Renal cortical epithelial cell (primary cell): ENCODE measurements around the gene CASS4. TPM values are rescaled to one million over a fixed set of nuclear protein-coding genes. Genes with fewer than 3 reads are reported as not detected.

Source experiments
- DNase-seq: peaks from one replicate; pipeline ENCODE4 v3.0.0-alpha.2; 2011; ENCODE audit warnings: low read depth
- total RNA-seq: library from RNA; depleted of rRNA; stranded (reverse); fragments of >200 nt; gene quantifications from 2 replicates; pipeline ENCODE4 v1.2.3, GENCODE V29; 2014

CASS4 gene
- total RNA-seq, 1 donor from 2014 or later, result 0.20 TPM

DNA sequence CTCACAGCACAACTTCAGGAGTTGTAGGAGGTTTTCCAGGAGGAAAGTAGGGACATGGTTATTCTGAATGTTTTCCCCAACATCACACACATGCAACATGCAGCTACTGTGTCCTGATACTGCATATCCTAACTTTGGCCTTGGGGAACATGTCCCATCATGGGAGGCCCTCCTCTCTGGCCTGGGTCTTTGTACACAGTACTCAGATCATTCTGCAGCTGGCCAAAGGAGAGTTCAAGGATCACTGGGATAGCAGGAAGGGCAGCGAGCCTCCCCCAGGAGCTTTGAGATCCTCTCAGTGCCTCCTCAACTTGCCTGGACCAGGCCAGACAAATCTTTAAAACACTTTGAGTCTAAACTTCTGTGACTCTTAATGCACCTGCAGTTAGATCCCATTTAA, 12.9 kb downstream of the CASS4 start:
- no peak for DNase-seq

DNA sequence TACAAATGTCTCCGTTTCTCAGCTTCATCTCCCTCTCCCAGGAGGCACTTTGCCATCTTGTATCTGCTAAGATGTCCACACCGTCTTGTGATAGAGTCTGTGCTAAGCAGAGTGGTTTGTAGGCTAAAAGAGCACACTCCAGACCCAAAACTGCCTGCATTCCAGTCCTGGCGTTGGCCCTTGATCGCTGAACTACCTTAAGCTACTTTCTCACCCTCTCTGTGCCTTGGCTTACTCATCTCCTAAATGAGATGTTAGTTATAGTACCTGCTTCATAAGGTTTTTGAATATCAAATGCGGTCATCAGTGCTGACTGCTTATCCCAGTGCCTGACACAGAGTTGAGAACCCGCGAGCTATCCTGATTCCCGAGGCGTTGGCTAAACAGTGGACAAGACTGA, 14.0 kb downstream of the CASS4 start:
- no peak for DNase-seq

DNA sequence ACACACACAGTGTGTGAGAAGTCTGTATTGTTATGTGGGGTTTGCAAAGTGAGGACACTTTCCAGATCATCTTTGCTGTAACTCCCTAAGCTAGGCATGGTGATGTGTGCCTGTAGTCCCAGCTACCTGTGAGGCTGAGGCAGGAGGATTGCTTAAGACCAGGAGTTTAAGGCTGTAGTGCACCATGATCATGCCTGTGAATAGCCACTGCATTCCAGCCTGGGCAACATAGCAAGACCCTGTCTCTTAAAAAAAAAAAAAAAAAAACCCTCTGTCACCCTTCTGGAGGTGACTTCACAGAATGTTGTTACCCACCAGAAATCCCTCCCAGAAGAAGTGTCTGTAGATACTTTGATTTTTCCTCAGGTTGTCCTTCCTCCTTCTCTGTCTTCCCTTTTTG, 14.9 kb downstream of the CASS4 start:
- DNase-seq, result no peak

- no peak for DNase-seq
Observed at GRCh38 chr20:56427797-56428196, 15.7 kb downstream of the CASS4 start.

- DNase-seq, result no peak
Observed at GRCh38 chr20:56428410-56428809, 16.4 kb downstream of the CASS4 start.

- no peak for DNase-seq
Observed at GRCh38 chr20:56428881-56429280, 16.8 kb downstream of the CASS4 start.

DNA sequence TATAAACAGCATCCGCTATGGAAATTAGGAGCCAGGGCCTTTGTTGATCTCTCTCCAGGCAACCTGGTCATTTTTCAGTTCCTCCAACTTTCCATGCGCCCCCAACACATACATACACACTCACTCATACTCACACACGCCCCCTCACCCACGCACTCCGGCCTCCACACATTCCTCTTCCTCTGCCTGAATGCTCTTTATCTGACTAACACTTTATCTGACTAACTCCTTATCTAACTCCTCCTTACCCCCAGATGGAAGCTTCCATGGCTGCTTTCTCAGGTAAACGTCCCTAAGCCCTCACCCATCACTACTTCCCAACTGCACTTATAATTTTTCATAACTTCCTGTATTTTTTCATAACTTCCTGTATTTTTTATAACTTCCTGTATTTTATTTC, 17.4 kb downstream of the CASS4 start:
- peak; percentile 34 for DNase-seq

DNA sequence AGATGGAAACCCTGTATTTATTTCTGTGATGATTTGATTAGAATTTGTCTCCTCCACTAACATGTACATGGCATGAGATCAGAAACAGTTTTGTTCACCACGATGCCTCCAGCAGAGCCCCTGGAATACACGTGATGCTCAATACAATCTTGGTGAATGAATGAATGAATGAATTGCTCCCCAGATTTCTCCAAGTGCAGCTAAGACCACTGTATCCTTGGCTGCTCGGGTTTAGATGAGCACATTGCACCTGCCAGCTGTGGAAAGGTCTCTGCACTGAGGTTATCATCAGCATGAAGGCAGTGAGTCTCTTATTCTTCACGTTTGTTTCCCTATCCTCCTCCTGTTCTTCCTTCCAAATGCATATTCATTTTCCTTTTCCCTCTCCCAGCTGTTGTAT, 17.9 kb downstream of the CASS4 start:
- DNase-seq, result no peak

DNA sequence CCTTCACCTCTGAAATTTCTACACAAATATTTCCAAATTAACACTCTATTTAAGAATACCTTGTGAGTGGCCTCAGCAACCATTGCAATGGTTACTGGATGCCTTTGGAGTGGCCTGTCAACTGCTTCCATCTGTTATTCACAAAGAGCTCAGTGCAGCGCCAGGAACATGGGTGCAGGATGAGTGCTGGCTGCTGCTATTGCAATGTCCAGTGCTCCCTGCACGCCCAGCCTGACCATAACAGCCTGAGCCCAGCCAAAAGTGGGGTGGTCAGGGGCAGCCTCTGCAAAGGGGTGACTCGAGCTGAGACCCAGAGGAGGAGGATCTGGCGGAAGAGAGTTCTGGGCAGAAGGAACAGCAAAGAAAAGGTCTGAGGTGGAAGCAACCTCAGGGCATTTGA, 18.4 kb downstream of the CASS4 start:
- no peak for DNase-seq

GRCh38 chr20:56430957-56431356, 18.9 kb downstream of the CASS4 start:
- DNase-seq, result no peak

GRCh38 chr20:56431471-56431870, 19.4 kb downstream of the CASS4 start:
- no peak for DNase-seq

- DNase-seq, result no peak
Observed at GRCh38 chr20:56433221-56433879, 21.3 kb downstream of the CASS4 start.

DNA sequence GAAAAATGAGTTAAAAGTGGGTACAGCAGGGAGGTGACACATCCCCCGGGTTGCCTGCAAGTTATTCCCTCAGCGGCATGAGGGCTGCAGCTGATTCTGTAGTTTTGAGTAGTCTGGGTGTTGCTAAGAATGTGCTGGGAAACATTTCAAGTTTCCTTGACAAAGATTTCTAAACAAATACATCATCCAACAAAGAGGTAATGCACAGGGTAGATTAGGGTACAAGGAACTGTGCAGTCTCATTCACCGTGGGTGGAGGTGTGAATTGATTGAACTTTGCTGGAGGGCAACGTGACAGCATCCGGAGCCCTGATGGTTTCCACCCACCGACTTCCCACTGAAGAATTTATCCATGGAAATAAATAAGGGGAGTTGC, 21.8 kb downstream of the CASS4 start:
- no peak for DNase-seq

GRCh38 chr20:56437196-56437960, 25.3 kb downstream of the CASS4 start:
- no peak for DNase-seq

GRCh38 chr20:56438284-56438683, 26.2 kb downstream of the CASS4 start:
- no peak for DNase-seq

GRCh38 chr20:56439771-56440291, 27.8 kb downstream of the CASS4 start:
- peak; percentile 14 for DNase-seq

DNA sequence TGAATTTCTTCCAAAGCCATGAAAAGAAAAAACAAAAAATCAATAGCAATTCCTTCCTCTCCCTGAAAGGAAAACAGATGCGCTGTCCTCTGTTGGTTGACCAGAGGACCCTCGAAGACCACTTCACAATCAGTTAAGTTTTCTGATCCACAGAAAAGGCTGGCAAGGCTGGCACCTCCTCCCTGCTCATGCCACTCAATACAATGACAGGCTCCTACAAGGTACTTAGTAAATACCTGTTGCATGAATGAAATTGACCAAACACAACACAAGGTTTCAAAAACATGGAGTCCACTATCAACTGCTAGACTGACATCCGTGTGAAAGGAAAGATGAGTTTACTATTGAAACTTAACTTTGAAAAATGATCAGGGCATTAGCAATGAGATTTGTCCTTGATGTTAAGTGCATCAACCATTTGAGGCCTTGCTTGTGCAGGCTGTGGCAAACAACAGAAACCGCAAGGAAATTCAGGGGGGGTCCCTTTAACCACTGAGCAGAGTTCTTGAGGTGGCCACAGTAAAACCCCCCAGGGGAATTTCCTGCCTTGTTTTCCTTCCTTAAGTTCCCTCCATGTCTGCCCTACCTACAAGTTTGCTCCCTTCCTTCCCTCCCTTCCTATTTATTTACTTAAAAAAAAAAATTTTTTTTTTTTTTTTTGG, 28.4 kb downstream of the CASS4 start:
- DNase-seq, result no peak

DNA sequence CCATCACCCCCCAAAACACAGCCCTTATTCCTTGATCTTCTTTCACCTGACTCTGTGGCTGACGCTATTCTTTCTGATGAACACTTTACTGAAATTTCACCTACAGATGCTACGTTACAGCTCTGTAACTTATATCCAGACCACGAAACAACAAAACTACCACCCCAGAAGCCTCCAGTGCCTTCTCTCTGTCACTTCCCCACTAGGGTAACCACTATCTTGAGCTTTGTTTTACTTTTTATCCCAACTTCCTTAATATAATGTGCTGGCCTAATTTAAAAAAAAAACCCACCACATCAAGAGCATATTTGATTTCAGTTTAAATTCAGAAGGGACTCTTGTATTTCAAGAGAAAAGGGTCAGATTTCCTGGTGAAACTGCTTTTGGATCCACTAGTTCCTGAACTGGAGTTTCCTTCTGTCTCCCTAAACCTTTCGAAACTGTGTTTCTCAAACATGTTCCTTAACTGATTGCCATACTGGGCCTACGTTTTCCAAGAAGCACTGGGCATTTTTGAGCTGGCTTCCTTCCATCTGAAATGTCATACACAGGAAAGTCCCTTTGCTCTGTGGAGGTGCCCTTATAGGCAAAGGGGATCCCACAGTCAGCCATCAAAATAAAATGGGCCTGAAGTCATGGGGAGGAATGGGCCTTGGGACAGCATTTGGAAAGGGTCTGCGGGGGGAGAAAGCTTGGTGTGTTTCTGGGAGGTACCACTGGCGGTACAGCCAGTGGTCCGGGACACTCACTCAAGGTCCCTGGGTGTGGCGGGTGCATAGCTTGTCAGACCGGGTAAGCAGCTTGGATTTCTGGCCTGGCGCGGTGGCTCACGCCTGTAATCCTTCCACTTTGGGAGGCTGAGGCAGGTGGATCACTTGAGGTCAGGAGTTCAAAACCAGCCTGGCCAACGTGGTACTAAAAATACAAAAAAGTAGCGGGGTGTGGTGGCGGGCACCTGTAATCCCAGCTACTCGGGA, 30.6 kb downstream of the CASS4 start:
- no peak for DNase-seq

DNA sequence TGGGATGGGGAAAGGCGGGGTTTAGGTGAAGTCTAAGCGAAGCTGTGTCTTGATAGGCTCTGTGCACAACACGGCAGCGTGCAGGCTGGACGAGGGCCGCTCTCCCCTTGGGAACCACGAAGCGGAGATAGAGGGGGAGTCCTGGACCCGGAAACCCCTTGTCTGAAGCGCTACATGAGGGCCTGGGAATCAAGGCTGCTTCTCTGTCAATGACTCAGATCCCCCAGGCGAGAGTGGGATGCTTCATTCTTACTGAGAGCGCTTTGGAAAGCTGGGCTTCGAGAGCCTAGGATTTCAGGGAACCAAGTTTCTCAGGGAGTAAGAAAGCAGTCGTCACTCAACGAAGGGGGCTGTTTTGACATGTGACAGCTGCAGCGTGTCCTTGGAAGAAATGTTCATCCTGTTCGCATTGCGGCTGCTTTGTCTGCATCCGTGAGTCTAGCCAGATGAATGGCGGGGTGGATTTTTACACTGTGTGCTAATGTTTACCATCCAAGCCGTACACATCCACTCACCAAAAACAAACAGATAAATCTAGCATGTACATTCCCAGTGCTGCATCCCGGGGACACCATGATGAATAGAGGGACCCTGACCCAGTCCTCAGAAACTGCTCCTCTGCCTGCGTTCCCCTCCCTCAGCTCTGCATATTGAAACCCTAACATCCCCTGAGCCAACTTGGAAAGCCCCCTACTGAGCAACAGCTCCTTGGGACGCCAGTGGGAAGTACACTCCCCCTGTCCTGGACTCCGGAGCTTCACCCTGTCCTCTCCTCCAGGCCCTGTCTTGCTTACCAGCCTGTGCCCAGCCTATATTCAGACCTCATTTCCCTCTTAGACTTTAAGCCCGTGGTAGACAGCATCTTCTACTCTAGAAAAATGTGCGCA, 31.8 kb downstream of the CASS4 start:
- DNase-seq, result no peak

GRCh38 chr20:56445130-56445529, 33.1 kb downstream of the CASS4 start:
- DNase-seq, result no peak

DNA sequence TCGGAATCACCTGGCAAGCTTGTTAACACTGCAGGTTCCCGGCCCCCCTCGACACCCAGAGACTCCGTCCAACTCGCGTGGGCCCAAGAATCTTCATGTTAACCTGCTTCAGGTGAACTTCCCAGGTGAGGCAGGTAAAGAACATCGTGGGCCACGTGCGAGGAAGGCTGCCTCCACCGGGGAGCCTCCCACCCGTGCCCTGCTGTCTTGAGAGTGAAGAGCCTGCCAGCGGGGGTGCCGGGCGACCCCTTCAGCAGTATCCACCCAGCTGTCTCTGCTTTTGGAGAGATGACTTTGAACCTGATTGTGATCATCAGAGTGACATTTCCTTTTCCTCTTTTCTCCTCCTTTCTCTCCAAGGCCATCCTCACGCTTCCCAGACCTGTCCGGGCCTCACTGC, 33.5 kb downstream of the CASS4 start:
- DNase-seq, result no peak
